Medulla oblongata (tissue), 1 donor: ENCODE results near the gene TRAPPC8.
A peak's percentile ranks its signal among the peaks of the same experiment; 100 is the strongest.

Experiments
- DNase-seq: peaks from one replicate; pipeline ENCODE4 v3.0.0-alpha.2; 2015; ENCODE audit errors: extremely low spot score

The TRAPPC8 gene

DNA sequence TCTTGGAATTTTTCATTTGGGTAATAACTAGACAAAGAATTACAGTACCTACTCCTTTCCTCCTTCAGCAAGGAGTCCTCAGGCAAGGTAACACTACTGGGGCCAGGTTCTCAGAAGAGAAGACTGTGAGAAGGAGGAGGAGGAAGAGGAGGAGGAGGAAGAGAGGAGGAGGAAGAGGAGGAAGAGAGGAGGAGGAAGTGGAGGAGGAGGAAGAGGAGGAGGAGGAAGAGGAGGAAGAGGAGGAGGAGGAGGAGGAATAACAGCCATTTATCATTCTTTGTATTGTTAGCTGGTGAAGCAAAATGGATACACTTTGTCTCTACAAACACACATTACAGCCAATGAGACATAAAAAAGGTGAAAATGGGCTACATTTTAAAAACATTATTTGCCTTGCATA, 149.4 kb downstream of the TRAPPC8 start:
- no peak for DNase-seq

DNA sequence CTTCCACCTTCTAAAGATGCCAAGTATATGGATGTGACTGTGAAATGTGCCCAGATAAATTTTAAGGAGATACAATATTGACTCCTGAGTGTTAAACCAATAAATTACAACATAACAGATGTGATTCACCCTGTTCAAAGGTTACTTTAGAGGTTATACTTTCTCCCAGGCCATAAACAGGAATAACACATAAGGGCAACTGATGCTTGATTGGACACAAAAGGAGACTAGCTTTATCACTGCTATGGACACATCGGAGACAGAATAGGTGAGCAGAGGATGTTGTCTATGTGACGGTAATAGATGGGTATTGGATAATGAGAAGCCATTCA, 150.4 kb downstream of the TRAPPC8 start:
- DNase-seq, result no peak

DNA sequence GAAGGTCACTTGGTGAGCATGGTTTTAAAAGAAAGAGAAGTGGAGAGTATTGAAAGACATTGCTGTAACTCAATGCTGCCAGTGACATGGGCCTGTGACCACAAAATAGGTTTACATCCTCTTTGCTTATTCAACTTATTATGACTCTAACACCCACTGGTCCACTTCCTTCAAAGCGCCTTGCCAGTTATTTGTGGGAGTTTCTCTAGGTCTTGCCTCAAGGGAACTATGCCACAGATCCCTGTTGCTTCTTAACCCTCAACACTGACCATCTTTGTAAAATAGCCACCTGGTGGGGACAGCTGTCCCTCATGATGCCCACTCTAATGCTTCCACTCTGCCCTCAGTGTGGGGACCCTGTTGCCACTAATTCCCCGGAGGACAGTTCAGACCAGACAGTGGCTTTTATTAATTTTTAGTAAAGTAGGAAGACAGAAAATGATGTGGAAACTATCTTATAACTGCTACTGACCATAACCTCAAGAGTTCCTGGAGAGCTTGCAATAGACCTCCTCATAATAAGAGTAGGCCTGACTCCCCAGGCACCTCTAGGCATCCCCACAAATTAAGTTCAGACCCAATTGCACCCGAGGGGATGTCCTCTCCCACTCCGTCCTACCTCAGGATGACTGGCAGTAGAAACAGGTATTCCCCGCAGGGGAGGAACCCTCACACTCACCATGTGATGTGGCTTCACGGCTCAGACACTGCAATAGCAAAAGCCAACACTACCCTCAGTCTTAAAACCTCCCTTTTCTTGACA, 150.9 kb downstream of the TRAPPC8 start:
- DNase-seq, result peak; percentile 12

DNA sequence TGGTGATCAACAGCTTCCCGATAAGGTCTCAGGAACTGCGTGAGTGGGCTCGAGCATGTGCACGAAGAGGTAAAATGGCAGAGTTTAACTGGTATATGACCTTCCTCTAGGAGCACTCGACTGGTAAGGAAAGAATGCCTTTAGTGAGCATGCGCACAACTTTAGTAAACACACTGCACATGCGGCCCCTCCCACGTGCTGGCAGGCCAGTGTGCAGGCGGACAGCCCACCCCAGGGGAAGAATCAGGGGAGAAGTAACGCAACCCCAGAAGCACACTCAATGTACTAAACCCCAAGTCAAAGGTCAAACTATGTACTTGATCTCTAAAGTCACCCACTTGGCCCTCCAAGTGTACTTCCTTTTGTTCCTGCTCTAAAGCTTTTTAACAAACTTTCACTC, 153.5 kb downstream of the TRAPPC8 start:
- no peak for DNase-seq

- DNase-seq, result no peak
Observed at GRCh38 chr18:31783059-31783458, 159.9 kb downstream of the TRAPPC8 start.
